CD14-positive monocyte (primary cell): ENCODE data around the gene CA5A. TPM values are rescaled to one million over a fixed set of nuclear protein-coding genes. Genes with fewer than 3 reads are reported as not detected.
A peak's percentile ranks its signal among the peaks of the same experiment; 100 is the strongest.
"Not testable (repeated sequence)": the region's sequence is repeated elsewhere in the genome, so short reads cannot be mapped to it uniquely, and the experiment has no call there.

Experiments
- DNase-seq, 3 donors: peaks; one replicate each; pipeline ENCODE4 v3.0.0-alpha.2; 2011 to 2022
- H2AFZ ChIP-seq: 2 replicates; pipeline ENCODE4 v1.6.0; 2012; ENCODE audit warnings: mild to moderate bottlenecking, low read depth, low read length, inconsistent platforms; ENCODE audit not compliant: insufficient read depth, poor library complexity, severe bottlenecking
- H3K27ac ChIP-seq, 2 donors: 1 replicate in 1 of 2; 2 replicates in 1 of 2; pipeline ENCODE4 v1.5.1; 2012 to 2013; ENCODE audit warnings: low read length in 2 of 2, control low read depth in 1 of 2, inconsistent platforms in 1 of 2, low read depth in 1 of 2, mild to moderate bottlenecking in 1 of 2
- H3K27me3 ChIP-seq, 2 donors: one replicate each; pipeline versions ENCODE4 v1.6.0 to v1.6.1; 2011 to 2013; ENCODE audit warnings: low read length in 2 of 2; ENCODE audit not compliant: control insufficient read depth in 2 of 2, insufficient read depth in 2 of 2
- H3K36me3 ChIP-seq, 2 donors: replicated peaks in 1 of 2; 1 replicate in 1 of 2; 2 replicates in 1 of 2; pipeline versions ENCODE4 v1.5.1 to v1.6.1; 2012 to 2013; ENCODE audit warnings: low read length in 2 of 2, control low read depth in 1 of 2, inconsistent platforms in 1 of 2, mild to moderate bottlenecking in 1 of 2; ENCODE audit not compliant: insufficient read depth in 2 of 2, control insufficient read depth in 1 of 2
- H3K4me1 ChIP-seq, 2 donors: 1 replicate in 1 of 2; 2 replicates in 1 of 2; pipeline versions ENCODE4 v1.5.1 to v1.6.1; 2012 to 2013; ENCODE audit warnings: low read length in 2 of 2, control low read depth in 1 of 2, inconsistent platforms in 1 of 2, mild to moderate bottlenecking in 1 of 2, moderate library complexity in 1 of 2; ENCODE audit not compliant: insufficient read depth in 2 of 2, control insufficient read depth in 1 of 2
- H3K4me2 ChIP-seq: replicated peaks from 2 replicates; pipeline ENCODE3; 2012; ENCODE audit warnings: low read length, moderate library complexity, mild to moderate bottlenecking; ENCODE audit not compliant: poor library complexity, severe bottlenecking; ENCODE audit errors: extremely low read depth
- H3K4me3 ChIP-seq, 3 experiments: fragments of 200-600 bp in 1 of 3; sonication (generic) in 1 of 3; replicated peaks in 1 of 3; 1 replicate in 2 of 3; 2 replicates in 1 of 3; pipeline ENCODE4 v1.5.1; 2011 to 2013; ENCODE audit warnings: low read length in 3 of 3, mild to moderate bottlenecking in 3 of 3, control low read depth in 2 of 3, low read depth in 2 of 3, inconsistent platforms in 1 of 3, moderate library complexity in 1 of 3
- H3K79me2 ChIP-seq: 2 replicates; pipeline ENCODE4 v1.6.0; 2012; ENCODE audit warnings: mild to moderate bottlenecking, control low read depth, inconsistent platforms, low read length, moderate library complexity; ENCODE audit not compliant: insufficient read depth
- H3K9ac ChIP-seq: 2 replicates; pipeline ENCODE4 v1.6.0; 2017; ENCODE audit warnings: low read length, mild to moderate bottlenecking; ENCODE audit not compliant: insufficient read depth, poor library complexity, severe bottlenecking
- H3K9me3 ChIP-seq, 2 donors: replicated peaks in 1 of 2; 1 replicate in 1 of 2; 2 replicates in 1 of 2; pipeline versions ENCODE4 v1.5.1 to v1.6.1; 2012 to 2013; ENCODE audit warnings: low read length in 2 of 2, control low read depth in 1 of 2; ENCODE audit not compliant: control insufficient read depth in 1 of 2, insufficient read depth in 1 of 2
- H4K20me1 ChIP-seq: 2 replicates; pipeline ENCODE4 v1.6.0; 2012; ENCODE audit warnings: mild to moderate bottlenecking, low read length, control low read depth, moderate library complexity; ENCODE audit not compliant: insufficient read depth
- H3K27ac Mint-ChIP-seq, 7 donors: one replicate each; pipeline ENCODE4 v1.8.0; 2020; ENCODE audit warnings: mild to moderate bottlenecking in 7 of 7, mixed read lengths in 7 of 7, moderate library complexity in 6 of 7, inconsistent platforms in 2 of 7
- H3K27me3 Mint-ChIP-seq, 3 donors: one replicate each; pipeline ENCODE4 v1.8.0; 2021 to 2022; ENCODE audit warnings: low read depth in 3 of 3, mild to moderate bottlenecking in 3 of 3, mixed read lengths in 3 of 3, moderate library complexity in 3 of 3, inconsistent platforms in 1 of 3
- H3K36me3 Mint-ChIP-seq, 2 donors: one replicate each; pipeline ENCODE4 v1.8.0; 2020; ENCODE audit warnings: mixed read lengths in 2 of 2, inconsistent platforms in 1 of 2, mild to moderate bottlenecking in 1 of 2
- H3K4me1 Mint-ChIP-seq: one replicate; pipeline ENCODE4 v1.8.0; 2020; ENCODE audit warnings: mild to moderate bottlenecking, mixed read lengths
- H3K4me3 Mint-ChIP-seq, 2 donors: one replicate each; pipeline ENCODE4 v1.8.0; 2020; ENCODE audit warnings: mild to moderate bottlenecking in 2 of 2, mixed read lengths in 2 of 2, moderate library complexity in 1 of 2
- H3K9me3 Mint-ChIP-seq, 7 donors: one replicate each; pipeline ENCODE4 v1.8.0; 2020 to 2022; ENCODE audit warnings: mixed read lengths in 7 of 7, mild to moderate bottlenecking in 6 of 7, moderate library complexity in 6 of 7, inconsistent platforms in 2 of 7
- WGBS: methylation state at CpG from one replicate; pipeline ENCODE4 v1.1.5; 2013; ENCODE audit warnings: missing lambda C conversion rate; ENCODE audit not compliant: insufficient coverage; 5-methylcytosine and 5-hydroxymethylcytosine counted together
- intact Hi-C, 2 donors: fragments of 100-400 bp; cut with micrococcal nuclease; formaldehyde crosslinking; loops; one replicate each; pipeline versions ENCODE4 v1.15.0 to v1.15.1; 2023
- polyA plus RNA-seq, 3 donors: library from polyadenylated mRNA; depleted of rRNA in 1 of 3; unstranded in 2 of 3; stranded (reverse) in 1 of 3; fragments of 300-500 nt in 2 of 3; fragments of >200 nt in 1 of 3; fragmentation: Illumina TruSeq in 2 of 3; gene quantifications; 1 replicate in 2 of 3; 2 replicates in 1 of 3; pipeline ENCODE4 v1.2.3, GENCODE V29; 2012 to 2021
- TF ChIP-seq, protein P1 (sequence below): fragments of 200-600 bp; IDR thresholded peaks from one replicate; pipeline ENCODE4 v1.8.0; 2022; ENCODE audit warnings: antibody characterized with exemption, mild to moderate bottlenecking

Gene CA5A
- polyA plus RNA-seq, 3 donors: not detected

DNA sequence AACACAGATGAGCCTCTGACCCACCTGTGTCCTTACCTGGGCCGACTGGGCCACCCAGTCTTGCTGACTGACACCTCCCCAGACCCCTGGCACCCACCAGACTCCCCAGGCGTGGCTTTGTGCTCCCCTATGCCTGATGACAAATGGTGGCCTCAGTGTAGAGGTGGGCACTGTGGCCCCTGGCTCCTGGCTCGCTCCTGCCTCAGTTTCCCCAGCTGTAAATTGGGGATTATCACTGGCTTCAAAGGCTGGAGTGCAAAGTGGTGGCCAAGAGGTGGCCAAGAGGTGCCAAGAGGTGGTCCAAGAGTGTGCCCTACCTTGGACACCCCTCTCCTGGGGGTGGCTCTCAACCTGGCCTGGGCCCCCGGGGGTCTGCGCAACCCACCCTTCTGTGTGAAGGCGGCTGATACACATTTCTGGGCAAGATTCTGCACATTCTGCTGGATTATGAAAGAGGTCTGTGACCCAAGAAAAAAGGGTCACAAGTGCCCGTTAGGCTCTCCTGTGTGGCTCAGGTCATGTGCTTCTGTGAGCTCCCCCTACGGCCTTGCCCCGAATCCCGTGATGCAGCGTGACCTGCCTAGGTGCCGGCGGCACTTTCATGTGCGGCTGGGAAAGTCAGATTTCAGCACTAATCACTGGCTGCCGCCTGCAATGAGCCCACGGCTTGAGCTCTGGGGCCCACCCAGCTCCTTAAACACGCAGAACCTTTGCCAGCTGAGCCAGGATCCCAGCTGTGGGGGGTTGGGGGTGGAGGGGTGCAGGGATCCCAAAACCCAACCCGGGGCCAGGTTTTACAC is 74.8 kb downstream of the CA5A start:
- H3K36me3 Mint-ChIP-seq, H3K27me3 Mint-ChIP-seq, H3K4me1 ChIP-seq, H3K9me3 ChIP-seq, intact Hi-C loops, H3K36me3 ChIP-seq, H3K4me2 ChIP-seq, H2AFZ ChIP-seq, H3K9me3 Mint-ChIP-seq, H3K27ac ChIP-seq, H3K4me3 Mint-ChIP-seq, H3K9ac ChIP-seq, H3K27me3 ChIP-seq, DNase-seq, H3K4me3 ChIP-seq, H3K79me2 ChIP-seq: not testable (repeated sequence)
- 86% methylated on average over 17 of the region's 18 CpGs for WGBS
- peak overlapping the region in 1 of 7 donors; percentile 42 for H3K27ac Mint-ChIP-seq
- peaks cover 18% of the 10 kb centered on the region for H4K20me1 ChIP-seq
- peaks cover 20% of the 10 kb centered on the region for H3K4me1 Mint-ChIP-seq

GRCh38 chr16:87860553-87861299 is 75.6 kb downstream of the CA5A start:
- H3K4me1 ChIP-seq: peaks cover 12% of the 10 kb centered on the region in 2 donors
- H3K4me2 ChIP-seq: no peak overlapping the region
- no peaks in the 10 kb centered on the region for H3K27me3 ChIP-seq
- Mint-ChIP-seq H3K4me1 (peaks cover 25% of the 10 kb centered on the region), H3K4me3 (peak overlapping the region in 1 of 2 donors; percentile 27), H3K9me3 (peaks cover 0 to 1% (median 0%) of the 10 kb centered on the region in 7 donors), H3K36me3 (peaks cover 6% of the 10 kb centered on the region in 2 donors), H3K27ac (peak overlapping the region in 4 of 7 donors; percentile 25 to 77 (median 50)), H3K27me3 (peaks cover 1 to 3% (median 2%) of the 10 kb centered on the region in 3 donors)
- no peak overlapping the region for H3K4me3 ChIP-seq
- TF ChIP-seq, protein P1, sequence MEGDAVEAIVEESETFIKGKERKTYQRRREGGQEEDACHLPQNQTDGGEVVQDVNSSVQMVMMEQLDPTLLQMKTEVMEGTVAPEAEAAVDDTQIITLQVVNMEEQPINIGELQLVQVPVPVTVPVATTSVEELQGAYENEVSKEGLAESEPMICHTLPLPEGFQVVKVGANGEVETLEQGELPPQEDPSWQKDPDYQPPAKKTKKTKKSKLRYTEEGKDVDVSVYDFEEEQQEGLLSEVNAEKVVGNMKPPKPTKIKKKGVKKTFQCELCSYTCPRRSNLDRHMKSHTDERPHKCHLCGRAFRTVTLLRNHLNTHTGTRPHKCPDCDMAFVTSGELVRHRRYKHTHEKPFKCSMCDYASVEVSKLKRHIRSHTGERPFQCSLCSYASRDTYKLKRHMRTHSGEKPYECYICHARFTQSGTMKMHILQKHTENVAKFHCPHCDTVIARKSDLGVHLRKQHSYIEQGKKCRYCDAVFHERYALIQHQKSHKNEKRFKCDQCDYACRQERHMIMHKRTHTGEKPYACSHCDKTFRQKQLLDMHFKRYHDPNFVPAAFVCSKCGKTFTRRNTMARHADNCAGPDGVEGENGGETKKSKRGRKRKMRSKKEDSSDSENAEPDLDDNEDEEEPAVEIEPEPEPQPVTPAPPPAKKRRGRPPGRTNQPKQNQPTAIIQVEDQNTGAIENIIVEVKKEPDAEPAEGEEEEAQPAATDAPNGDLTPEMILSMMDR: no peak
- no peaks in the 10 kb centered on the region for H3K9me3 ChIP-seq
- H3K27ac ChIP-seq: no peak overlapping the region
- DNase-seq: peak in 1 of 3 donors; percentile 38
- no peak overlapping the region for H3K9ac ChIP-seq
- WGBS: 68% methylated on average over 25 of the region's 26 CpGs
- H4K20me1 ChIP-seq: peaks cover 17% of the 10 kb centered on the region
- H3K79me2 ChIP-seq: peaks cover 6% of the 10 kb centered on the region
- intact Hi-C loops: no loop called here
- H2AFZ ChIP-seq: no peak overlapping the region
- H3K36me3 ChIP-seq: no peaks in the 10 kb centered on the region

DNA sequence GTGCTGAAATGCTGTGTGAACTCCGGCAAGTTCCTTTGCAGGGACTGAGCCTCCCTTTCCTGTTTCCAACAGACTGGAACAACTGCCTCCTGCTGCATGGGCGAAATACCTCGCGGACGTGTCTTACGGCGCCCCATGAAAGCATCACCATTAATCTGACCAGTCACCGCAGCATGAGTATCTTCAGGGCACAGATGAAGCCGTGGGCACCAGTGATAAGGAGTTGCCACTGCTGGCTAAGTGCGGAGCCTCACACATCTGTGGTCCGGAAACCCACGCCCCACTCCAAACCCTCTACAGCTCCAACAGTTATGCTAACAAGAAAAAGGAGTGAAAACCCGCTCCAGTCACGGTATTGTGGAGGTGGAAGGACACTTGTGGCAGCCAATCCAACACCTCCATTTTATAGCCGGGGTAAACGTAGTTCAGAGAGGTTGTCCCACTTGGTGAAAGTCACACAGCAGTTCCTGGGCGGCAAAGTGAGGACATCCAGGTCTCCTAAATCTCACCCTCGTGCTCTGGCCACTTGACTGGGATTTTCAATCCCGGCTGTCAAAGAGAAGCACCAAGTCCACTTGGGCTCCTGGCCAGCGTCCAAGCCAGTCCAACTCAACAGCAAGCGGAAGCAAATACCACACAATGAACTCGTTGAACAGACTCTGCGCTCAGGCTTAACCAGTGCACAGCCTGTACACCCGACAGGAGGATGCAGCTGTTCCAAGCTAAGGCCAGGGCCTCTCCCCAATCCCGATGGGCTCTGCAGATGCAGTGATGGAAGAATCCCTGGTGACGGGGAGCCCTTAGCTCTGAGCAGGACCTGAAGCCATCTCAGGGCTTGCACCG is 78.0 kb downstream of the CA5A start:
- H3K36me3 ChIP-seq, H2AFZ ChIP-seq, H3K27me3 ChIP-seq, H3K4me3 ChIP-seq, H3K4me3 Mint-ChIP-seq, H3K27ac ChIP-seq, DNase-seq, H3K9ac ChIP-seq, H3K9me3 Mint-ChIP-seq, H3K4me2 ChIP-seq, H3K27me3 Mint-ChIP-seq, H3K9me3 ChIP-seq, H3K36me3 Mint-ChIP-seq: not testable (repeated sequence)
- Histone ChIP-seq H4K20me1 (peaks cover 14% of the 10 kb centered on the region), H3K4me1 (peaks cover 23 to 29% of the 10 kb centered on the region in 2 donors), H3K79me2 (peaks cover 15% of the 10 kb centered on the region)
- Mint-ChIP-seq H3K4me1 (peaks cover 35% of the 10 kb centered on the region), H3K27ac (peak overlapping the region in 3 of 7 donors; percentile 8 to 60 (median 42))
- WGBS: 80% methylated on average over 16 of the region's 27 CpGs
- intact Hi-C loops: loop anchor here in 1 of 2 donors (10.0 kb wide), 1 partner anchor 146 kb away; no protein-coding TSS in a partner anchor
